HG03354 (cell line): ENCODE results near the gene AAK1.
A peak's percentile ranks its signal among the peaks of the same experiment; 100 is the strongest.
"Not testable (repeated sequence)": the region's sequence is repeated elsewhere in the genome, so short reads cannot be mapped to it uniquely, and the experiment has no call there.

ENCODE experiments used
- ATAC-seq: cut with Tn5 transposase; IDR thresholded peaks from one replicate; pipeline ENCODE4 v1.9.1; 2021; ENCODE audit warnings: mild to moderate bottlenecking; ENCODE audit not compliant: unreplicated experiment, poor library complexity, severe bottlenecking

The AAK1 gene

DNA sequence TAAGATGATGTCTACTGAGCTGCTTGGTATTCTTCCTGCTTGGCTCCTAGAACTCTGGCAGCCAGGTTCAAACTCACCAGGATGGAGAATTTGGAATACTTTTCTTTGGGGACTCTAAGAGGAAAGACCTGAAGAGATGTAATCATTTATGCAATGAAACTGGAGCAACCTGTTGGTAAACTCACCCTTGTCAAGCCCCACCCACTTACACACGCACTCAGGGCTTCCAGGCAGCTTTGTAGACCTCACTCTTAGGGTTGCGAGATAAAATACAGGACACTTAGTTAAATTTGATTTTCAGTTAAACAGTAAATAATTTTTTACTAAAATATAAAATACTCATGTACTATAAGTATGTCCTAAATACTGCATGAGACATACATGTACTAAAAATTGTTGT is 19.0 kb upstream of the AAK1 start:
- not testable (repeated sequence) for ATAC-seq

DNA sequence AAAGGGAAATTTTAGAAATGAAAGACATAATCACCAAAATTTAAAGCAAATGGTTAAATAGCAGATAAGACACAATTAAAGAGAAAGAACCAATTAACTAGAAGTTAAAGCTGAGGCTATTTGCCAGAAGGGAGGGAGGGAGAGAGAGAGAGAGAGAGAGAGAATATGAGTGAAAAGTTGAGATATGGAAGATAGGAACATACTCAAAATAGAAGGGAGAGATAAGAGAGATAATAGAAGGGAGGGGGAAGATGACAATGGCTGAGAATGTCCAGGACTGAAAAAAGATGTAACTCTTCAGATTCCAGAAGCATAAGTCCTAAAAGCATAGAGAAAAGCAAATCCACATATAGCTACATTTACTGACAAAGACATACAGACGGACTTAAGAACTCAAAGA is 17.1 kb upstream of the AAK1 start:
- no peak for ATAC-seq

DNA sequence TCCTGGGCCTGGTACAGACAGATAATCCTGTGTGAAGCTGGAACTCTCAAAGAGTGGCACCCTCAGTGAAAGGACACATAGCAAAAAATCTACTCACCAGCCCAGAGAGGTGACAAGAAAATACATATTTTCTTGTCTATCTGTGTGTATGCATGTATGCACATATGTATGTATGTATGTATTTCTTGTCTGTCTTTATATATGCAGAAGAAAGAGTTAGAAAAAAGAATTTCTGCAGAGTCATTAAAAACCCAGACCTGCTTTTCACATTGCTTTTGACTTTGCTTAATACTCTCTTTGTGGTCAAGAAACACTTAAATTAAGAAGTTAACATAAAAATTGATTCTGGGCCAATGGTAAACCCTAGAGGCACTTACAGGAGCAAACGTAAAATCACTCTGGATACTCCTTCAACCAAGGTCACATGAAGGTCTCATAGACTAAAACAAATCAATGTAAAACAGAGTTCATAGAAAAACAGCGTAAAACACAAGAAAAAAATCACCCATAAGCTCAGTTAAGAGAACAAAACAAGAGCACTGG is 16.5 kb upstream of the AAK1 start:
- ATAC-seq: no peak

DNA sequence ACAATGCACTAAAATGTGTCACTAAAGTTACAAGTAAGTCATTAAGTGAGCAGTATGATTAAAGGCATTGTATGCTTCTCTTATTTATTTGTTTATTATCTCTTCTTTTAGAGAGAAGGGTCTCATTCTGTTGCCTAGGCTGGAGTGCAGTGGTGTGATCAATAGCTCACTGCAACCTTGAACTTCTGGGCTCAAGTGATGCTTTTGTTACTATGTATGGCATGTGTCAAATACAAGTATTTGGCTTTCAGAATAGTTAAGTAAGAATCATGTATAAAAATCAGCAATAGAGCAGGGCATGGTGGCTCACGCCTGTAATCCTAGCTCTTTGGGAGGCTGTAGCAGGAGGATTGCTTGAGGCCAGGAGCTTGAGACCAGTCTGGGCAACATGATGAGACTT is 15.8 kb upstream of the AAK1 start:
- no peak for ATAC-seq

DNA sequence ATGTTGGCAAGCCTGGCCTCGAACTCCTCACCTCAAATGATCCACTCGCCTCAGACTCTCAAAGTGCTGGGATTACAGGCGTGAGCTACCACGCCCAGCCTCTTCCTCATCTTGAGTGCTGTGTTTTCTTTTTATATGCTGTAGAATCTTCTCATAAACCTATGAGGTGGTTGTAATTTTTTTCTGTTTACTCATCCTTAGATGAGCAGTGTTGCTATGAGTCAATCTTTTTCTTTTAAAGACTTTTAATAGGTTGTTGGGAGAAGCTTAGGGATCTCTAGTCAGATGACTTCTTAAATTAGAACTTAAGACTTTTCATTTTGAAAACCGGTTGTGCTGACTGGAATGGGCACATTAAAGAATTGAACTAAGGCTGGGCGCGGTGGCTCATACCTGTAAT is 8.7 kb upstream of the AAK1 start:
- ATAC-seq: no peak

DNA sequence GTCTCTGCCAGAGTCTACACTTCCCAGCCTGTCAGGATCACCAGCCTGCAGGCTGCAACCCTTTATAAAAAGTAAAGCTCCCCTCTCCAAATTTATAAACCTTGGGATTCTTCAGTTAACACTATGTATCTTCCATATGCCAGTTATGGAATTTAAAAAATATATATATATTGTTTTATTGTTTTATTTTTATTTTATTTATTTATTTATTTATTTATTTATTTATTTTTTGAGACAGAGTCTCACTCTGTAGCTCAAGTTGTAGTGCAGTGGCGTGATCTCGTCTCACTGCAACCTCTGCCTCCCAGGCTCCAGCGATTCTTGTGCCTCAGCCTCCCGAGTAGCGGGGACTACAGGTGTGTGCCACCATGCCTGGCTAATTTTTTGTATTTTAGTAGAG is 3.7 kb upstream of the AAK1 start:
- ATAC-seq: not testable (repeated sequence)

DNA sequence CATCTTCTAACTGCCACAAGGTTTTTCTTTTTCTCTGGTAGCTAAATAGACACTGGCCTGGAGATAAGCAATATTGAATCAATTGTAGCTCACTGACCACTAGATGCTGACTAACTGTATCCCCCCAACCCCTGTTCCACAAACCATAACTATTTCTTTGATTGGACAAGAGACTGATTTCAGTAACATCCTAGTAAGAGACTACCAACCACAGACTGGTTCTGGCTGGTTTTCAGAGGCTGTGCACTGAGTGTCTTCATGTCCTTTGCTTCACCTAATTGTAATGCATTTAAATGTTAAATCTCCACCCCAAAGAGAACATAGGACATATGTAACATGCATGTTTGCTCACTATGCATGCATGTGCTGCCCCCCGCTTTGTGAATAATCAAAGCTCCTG is 3.2 kb upstream of the AAK1 start:
- ATAC-seq: no peak

DNA sequence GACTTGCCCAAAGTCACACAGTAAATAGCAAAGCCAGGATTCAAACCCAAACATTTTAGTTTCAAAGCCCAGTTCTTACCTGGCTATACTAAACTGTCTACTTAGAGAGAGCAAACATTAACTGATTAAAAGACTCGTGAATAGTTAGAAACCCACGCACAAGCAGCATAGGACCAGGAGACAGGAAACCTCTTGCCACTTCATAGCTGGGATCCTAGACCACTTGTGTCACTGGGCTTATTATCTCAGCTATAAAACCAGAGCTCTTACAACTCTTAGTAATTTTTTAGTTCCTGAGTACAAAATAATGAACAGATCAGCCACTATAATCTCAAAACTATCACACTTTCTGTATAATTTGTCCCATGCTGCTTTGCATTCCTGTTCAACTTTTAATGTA is 2.4 kb upstream of the AAK1 start:
- no peak for ATAC-seq

DNA sequence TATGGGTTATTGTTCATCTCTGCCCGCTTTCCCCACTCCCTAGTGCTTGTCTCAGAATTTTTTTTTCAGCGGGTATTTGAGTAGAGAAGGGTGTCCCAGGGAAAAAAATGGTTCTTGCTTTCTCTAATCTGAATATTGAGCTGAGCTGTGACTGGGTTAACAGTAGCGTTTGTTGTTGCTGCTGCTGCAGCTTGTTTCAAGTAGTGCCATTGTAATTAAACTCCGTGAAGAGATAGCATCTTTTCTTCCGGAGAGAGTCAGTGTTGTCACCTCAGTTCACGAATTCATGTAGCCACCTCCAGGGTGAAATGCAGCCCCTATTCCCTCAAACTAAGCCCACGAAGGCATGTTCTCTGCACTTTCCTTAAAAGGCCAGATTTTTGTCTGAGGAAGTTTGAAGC is 1.5 kb upstream of the AAK1 start:
- no peak for ATAC-seq

DNA sequence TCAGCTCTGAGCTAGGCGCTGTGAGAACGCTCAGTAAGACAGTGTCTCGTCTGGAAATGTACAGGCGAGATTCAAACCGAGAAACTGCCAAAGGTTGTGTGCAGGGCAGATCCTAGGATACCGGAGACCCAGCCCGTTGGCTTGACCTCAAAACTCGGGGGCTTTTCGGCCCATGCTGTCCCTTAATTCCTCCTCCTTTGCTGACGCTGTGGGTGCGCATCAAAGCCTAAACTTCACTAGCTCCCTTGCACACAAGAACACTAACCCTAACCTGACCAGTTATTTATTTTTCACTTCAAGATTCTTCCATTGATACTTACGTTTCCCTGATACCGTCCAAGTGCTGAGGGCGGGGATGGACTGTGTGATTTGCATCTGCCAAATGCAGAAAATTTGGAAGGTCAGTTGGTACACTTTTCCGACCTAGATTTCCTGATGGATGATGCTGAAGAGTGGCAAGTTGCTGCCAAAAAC is 1.0 kb upstream of the AAK1 start:
- ATAC-seq: no peak

DNA sequence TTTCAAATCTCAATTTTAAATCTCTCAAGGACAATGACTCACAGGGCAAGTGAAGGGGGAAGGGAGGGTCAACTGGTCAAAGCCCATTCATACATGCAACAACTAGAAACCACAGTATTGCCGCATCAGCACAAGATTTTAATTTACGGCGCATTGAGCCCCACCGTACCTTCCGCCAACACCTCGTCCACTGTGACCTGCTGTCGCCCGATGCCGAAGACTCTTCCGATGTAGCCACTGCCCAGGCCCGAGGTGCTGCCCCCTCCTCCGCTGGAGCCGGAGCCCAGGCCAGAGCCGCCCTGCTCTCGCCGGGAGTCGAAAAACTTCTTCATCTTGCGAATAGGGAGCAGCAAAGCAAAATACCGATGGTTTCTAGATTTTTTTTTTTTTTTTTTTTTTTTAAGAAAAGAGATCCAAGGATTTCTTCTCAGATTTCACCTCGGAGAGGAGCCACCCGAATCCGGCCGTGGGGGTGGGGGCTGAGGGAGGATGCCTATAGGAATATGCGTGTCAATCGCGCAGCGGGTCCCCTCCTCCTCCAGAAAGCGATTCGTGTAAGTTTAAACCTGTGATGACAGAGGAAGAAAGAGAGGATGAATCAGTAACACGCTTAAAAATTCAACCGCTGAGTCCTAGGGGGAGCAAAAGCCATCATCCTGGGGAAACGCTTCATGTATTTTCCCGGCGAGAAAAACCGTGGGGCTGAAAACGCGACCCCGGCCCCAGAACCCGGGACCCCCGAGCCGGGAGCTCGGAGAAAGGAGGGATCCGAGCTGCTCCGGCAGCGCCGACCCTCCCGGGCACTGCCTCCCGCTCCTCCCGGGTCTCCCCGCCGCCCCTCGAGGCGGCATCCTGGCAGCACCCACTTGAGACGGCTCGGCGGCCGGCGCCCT is 584 bp downstream of the AAK1 start:
- ATAC-seq: peak; percentile 21

DNA sequence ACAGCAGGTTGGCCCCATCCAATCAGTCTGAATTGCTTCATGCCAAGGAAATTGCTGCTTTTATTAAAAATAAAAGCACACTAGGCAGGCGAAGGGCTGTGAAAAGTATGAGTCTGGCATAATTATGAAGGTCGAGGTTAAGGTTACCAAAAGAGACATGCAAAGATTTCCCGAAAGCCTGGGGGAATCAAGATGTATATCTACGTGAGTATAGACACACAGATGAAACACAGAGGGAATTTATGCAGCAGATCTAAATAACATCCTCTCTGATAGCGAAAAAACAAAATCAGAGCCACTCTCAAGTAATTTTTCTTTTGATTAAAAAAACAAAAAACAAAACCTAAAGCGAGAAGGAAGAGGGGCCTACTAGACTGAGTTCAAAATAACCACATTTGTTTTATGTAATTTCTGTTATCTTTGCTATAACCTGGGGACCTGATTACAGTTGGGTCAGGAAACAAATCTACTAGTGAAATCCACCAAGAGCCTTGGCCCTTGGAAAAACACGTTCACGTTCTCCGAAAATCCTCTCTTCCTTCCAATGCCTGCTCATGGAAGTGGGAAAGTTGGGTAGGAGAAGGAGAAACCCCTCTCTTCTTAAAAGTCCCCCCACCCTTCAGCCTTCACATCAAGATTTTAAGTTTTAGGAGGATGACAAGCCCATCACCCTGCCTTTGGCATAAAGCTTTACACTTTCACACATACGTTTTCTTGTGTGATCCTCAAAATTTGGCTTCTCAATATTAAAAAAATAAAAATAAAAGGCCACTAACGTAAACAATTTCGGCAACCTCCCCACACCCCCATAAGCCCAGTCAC is 1.4 kb downstream of the AAK1 start:
- ATAC-seq: no peak

DNA sequence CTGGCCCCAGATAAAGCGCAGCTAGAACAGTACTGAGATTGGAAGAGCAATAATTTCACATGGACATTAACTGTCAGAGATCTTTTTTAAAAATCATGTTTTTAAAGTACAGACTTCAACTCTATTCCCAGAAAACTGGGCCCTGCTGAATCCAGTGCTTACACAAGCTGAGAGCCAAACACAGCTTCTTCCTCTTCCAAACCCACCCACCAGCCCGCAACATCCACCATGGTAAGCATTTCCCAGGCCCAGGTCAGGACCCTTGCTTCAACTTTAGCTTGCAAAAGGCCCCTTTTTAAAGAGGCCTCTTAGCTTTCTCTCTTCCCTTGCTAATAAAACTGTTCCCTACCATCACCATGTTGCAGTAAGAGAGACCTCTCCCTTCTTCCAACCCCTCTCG is 2.1 kb downstream of the AAK1 start:
- no peak for ATAC-seq

DNA sequence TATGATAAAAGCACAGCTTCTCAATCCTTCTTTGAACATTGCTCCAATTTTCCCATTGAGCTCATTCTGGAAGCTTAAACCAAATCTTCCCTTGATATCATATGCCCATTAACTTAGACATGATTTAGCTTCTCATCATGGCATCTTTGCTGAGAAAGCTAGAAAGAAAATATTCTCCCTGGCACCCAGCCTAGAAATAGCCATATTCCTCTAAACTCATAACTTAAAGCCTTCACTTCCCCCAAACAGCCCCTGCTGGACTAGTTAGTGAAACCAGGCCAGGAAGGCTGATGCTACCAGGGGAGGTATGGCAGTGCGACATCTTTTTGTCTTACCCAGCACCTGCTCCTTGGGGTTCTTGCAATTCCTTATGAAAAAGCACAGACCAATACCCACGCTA is 4.3 kb downstream of the AAK1 start:
- no peak for ATAC-seq

DNA sequence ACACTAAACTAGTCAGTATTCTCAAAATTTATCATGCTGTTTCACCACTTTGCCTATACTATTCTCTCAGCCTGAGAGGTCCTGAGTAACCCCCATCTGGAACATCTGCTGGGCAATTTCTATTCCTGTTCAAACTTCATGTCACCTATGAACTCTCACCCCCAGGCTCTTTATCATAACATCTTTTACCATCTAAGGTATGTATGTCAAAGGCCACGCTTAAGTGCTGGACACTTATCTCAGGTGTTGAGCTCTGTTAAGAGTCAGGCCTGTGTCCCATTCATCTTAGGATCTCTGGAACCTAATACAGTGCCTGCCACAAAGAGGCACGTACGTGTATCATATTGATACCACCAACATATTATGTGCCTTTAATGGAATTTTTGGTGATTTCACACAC is 4.9 kb downstream of the AAK1 start:
- ATAC-seq: no peak

DNA sequence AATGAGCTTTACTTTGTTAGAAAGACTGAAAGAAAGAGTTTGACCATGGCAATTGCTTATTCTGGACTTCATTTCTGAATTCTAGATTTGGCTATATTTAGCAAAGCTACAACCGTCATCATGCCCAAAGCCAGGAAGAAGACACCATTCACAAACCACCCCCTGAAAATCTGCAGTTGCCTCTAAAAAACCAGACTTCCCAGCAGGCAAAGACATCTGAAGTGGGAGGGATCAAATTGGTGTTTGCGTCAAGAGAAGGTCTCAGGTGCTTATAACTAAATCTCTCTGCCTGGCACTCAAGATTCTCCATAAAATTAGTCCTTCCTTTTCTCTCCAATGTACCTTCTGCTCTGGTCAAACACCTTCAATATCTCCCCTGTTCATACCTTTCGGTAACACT is 5.6 kb downstream of the AAK1 start:
- no peak for ATAC-seq

DNA sequence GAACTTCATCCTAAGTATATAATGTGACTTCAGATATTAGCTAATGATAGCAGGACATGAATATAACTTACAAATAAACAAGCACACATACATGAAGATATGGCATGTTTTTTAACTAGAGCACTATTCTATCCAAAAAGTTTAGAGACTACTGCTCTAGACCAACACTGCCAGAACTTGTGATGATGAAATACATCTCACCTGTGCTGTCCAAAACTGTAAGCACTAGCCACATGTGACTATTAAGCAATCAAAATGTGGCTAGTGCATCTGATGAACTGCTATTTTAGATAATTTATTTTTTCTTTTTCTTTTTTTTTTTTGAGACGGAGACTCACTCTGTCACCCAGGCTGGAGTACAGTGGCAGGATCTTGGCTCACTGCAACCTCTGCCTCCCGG is 7.1 kb downstream of the AAK1 start:
- ATAC-seq: no peak

DNA sequence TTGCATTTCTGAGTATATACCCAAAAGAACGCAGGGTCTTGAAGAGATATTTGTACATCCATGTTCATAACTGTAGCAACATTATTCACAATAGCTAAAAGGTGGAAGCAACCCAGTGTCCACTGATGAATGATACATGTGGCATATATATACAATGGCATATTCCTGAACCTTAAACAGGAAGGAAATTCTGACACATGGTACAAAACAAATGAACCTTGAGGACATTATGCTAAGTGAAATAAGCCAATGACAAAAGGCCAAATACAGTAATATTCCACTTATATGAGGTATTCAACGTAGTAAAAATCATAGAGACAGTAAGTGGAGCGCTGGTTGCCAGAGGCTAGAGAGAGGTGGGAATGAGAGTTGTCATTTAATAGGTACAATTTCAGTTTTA is 8.1 kb downstream of the AAK1 start:
- no peak for ATAC-seq

DNA sequence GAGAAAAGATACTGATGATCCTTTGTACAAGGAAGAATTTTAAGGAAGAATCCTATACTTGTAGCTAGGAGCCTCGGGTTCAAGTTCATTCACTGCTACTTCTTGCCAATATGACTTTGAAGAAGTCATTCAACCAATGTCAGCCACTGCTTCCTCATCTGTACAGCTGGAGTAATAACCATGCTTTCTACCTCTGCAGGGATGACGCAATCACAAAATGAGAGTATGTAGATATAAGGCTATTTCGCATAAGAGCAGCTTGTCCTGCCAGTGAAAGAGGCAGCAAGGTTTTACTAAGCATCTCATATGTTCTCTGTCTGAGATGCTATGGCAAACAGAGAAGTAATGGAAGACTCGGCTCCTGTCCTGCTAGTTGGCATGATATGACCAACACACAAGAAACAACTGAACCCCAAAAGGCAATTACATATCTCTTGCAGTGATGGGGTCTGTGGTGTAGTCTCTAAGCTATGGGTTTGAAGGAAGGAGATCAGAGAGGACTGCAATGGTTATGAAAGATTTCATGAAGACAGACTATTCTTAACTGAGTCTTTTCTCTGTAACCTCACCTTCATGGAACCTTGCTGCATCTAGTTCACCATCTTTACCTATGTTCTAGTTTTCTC is 9.2 kb downstream of the AAK1 start:
- ATAC-seq: no peak

DNA sequence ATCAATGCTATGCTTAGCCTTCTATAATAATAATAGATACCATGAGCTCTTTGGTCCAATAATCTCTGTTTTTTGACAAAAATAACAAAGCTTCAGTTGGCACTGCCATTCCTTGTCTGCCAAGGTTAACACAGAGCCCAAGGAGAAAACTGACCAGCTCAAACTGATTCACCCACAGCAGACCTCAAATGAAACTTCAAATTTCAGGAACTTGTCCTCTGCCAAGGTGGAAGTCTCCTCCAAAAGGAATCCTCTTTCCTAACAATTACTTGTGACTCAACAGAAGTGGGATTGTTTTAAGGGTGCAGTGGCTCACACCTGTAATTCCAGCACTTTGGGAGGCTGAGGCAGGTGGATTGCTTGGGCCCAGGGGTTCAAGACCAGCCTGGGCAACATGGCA is 12.1 kb downstream of the AAK1 start:
- no peak for ATAC-seq
